ENCODE measurements around the gene DUS1L.

- TF ChIP-seq CTCF (optimal IDR thresholded peaks at IDR 0.05 in 1 of 3, IDR thresholded peaks at IDR 0.05 in 1 of 3, conservative IDR thresholded peaks at IDR 0.05 in 1 of 3; ENCODE audit: extremely low read depth in 1 of 3, insufficient read depth in 2 of 3, low read length in 3 of 3) (no peak), EZH2 (IDR thresholded peaks at IDR 0.05; ENCODE audit: low read length) (no peak)
These were observed 29.5 kb downstream of the DUS1L start for GRCh38 chr17:82035956-82036633.

Data from keratinocyte (primary cell).